Dendritic cell treated with granulocyte-macrophage colony-stimulating factor and Interleukin-4, amounts not matched to agents 40 ng/mL and 50 ng/mL, for 4 days (primary cell): ENCODE data around the gene TRIM49B.
"Not testable (repeated sequence)": the region's sequence is repeated elsewhere in the genome, so short reads cannot be mapped to it uniquely, and the experiment has no call there.

Source experiments
- H3K27ac Mint-ChIP-seq: one replicate; pipeline ENCODE4 v1.8.0; 2022; ENCODE audit warnings: mild to moderate bottlenecking, mixed read lengths
- H3K27me3 Mint-ChIP-seq: one replicate; pipeline ENCODE4 v1.8.0; 2022; ENCODE audit warnings: mild to moderate bottlenecking, mixed read lengths
- H3K36me3 Mint-ChIP-seq: one replicate; pipeline ENCODE4 v1.8.0; 2022; ENCODE audit warnings: low read depth, mixed read lengths
- H3K4me1 Mint-ChIP-seq: one replicate; pipeline ENCODE4 v1.8.0; 2022; ENCODE audit warnings: low read depth, mixed read lengths
- H3K4me3 Mint-ChIP-seq: one replicate; pipeline ENCODE4 v1.8.0; 2022; ENCODE audit warnings: mild to moderate bottlenecking, moderate library complexity, mixed read lengths
- H3K9me3 Mint-ChIP-seq: one replicate; pipeline ENCODE4 v1.8.0; 2022; ENCODE audit warnings: mixed read lengths
- intact Hi-C: fragments of 100-400 bp; cut with micrococcal nuclease; formaldehyde crosslinking; loops from one replicate; pipeline ENCODE4 v1.15.0; 2022

TRIM49B gene

GRCh38 chr11:49028523-49028922 lies at the start of gene TRIM49B:
TRIM49B (plus strand) TSS chr11:49028823; CDS start chr11:49031600, 2,777 bp downstream.
- intact Hi-C loops, H3K4me1 Mint-ChIP-seq, H3K27me3 Mint-ChIP-seq, H3K36me3 Mint-ChIP-seq, H3K9me3 Mint-ChIP-seq, H3K27ac Mint-ChIP-seq, H3K4me3 Mint-ChIP-seq: not testable (repeated sequence)

GRCh38 chr11:48983785-48984184 lies 44.8 kb upstream of the TRIM49B start, which contains the start of gene TRIM51G:
TRIM51G (minus strand) TSS chr11:48983885; CDS start chr11:48981695, 2,190 bp downstream.
- intact Hi-C loops, H3K27me3 Mint-ChIP-seq, H3K36me3 Mint-ChIP-seq, H3K4me3 Mint-ChIP-seq, H3K27ac Mint-ChIP-seq, H3K4me1 Mint-ChIP-seq: not testable (repeated sequence)
- peaks cover 12% of the 10 kb centered on the region for H3K9me3 Mint-ChIP-seq

GRCh38 chr11:49048229-49048628 lies 19.6 kb downstream of the TRIM49B start:
- H3K4me3 Mint-ChIP-seq, H3K27me3 Mint-ChIP-seq, intact Hi-C loops, H3K27ac Mint-ChIP-seq, H3K4me1 Mint-ChIP-seq, H3K36me3 Mint-ChIP-seq: not testable (repeated sequence)
- peaks cover 57% of the 10 kb centered on the region for H3K9me3 Mint-ChIP-seq

GRCh38 chr11:49049821-49050220 lies 21.2 kb downstream of the TRIM49B start:
- intact Hi-C loops, H3K27ac Mint-ChIP-seq, H3K4me1 Mint-ChIP-seq, H3K27me3 Mint-ChIP-seq, H3K4me3 Mint-ChIP-seq, H3K36me3 Mint-ChIP-seq: not testable (repeated sequence)
- H3K9me3 Mint-ChIP-seq = peaks cover 52% of the 10 kb centered on the region

- H3K27me3 Mint-ChIP-seq, H3K4me1 Mint-ChIP-seq, H3K27ac Mint-ChIP-seq, H3K9me3 Mint-ChIP-seq, H3K36me3 Mint-ChIP-seq, H3K4me3 Mint-ChIP-seq, intact Hi-C loops: not testable (repeated sequence)
These were observed 30.4 kb downstream of the TRIM49B start, which contains the start of gene TRIM64C for GRCh38 chr11:49059012-49059411. TRIM64C (minus strand) TSS chr11:49059112; CDS start chr11:49059112, 0 bp downstream.

GRCh38 chr11:49069897-49070296 lies 41.3 kb downstream of the TRIM49B start:
- H3K27me3 Mint-ChIP-seq, H3K9me3 Mint-ChIP-seq, H3K4me1 Mint-ChIP-seq, H3K36me3 Mint-ChIP-seq, intact Hi-C loops, H3K4me3 Mint-ChIP-seq, H3K27ac Mint-ChIP-seq: not testable (repeated sequence)
